Fibroblast of skin of back (primary cell): ENCODE data around the gene TEX261. TPM values are rescaled to one million over a fixed set of nuclear protein-coding genes. Genes with fewer than 3 reads are reported as not detected.
A peak's percentile ranks its signal among the peaks of the same experiment; 100 is the strongest.
"Not testable (repeated sequence)": the region's sequence is repeated elsewhere in the genome, so short reads cannot be mapped to it uniquely, and the experiment has no call there.

Experiments
- DNase-seq: peaks from one replicate; pipeline ENCODE4 v3.0.0-alpha.2; 2013
- polyA plus RNA-seq, 2 experiments: library from polyadenylated mRNA; unstranded; fragments of 120-200 nt; gene quantifications; one replicate each; pipeline ENCODE4 v1.2.1, GENCODE V29; 2013; ENCODE audit not compliant: insufficient read length in 2 of 2

Gene TEX261
- 74.9 TPM for polyA plus RNA-seq (2013, experiment 1 of 2; ENCODE audit: insufficient read length)
- 51.7 TPM for polyA plus RNA-seq (2013, experiment 2 of 2; ENCODE audit: insufficient read length)

- DNase-seq, result peak; percentile 86
Measured at GRCh38 chr2:70994699-70995425, at the start of gene TEX261. TEX261 (minus strand) TSS chr2:70994873; CDS start chr2:70994757, 116 bp downstream.

- no peak for DNase-seq
Measured at GRCh38 chr2:71043531-71044407, 49.1 kb upstream of the TEX261 start.

- DNase-seq, result no peak
Measured at GRCh38 chr2:71042287-71042686, 47.6 kb upstream of the TEX261 start.

- not testable (repeated sequence) for DNase-seq
Measured at GRCh38 chr2:71036296-71036695, 41.6 kb upstream of the TEX261 start.

- DNase-seq, result not testable (repeated sequence)
Measured at GRCh38 chr2:71023553-71024243, 29.0 kb upstream of the TEX261 start.

GRCh38 chr2:71021394-71021793 is 26.7 kb upstream of the TEX261 start:
- not testable (repeated sequence) for DNase-seq

GRCh38 chr2:71019989-71020388 is 25.3 kb upstream of the TEX261 start:
- not testable (repeated sequence) for DNase-seq

- no peak for DNase-seq
Measured at GRCh38 chr2:71018625-71019024, 24.0 kb upstream of the TEX261 start.

- DNase-seq, result not testable (repeated sequence)
Measured at GRCh38 chr2:71011786-71012185, 17.1 kb upstream of the TEX261 start.

- DNase-seq, result no peak
Measured at GRCh38 chr2:71008342-71008741, 13.7 kb upstream of the TEX261 start.

- DNase-seq, result no peak
Measured at GRCh38 chr2:71006955-71007799, 12.5 kb upstream of the TEX261 start.

- DNase-seq, result no peak
Measured at GRCh38 chr2:71006323-71006722, 11.7 kb upstream of the TEX261 start.

- DNase-seq, result no peak
Measured at GRCh38 chr2:71005271-71006202, 10.9 kb upstream of the TEX261 start.

- DNase-seq, result no peak
Measured at GRCh38 chr2:71004857-71005256, 10.2 kb upstream of the TEX261 start.

- no peak for DNase-seq
Measured at GRCh38 chr2:71003966-71004755, 9.5 kb upstream of the TEX261 start.

GRCh38 chr2:71003396-71003795 is 8.7 kb upstream of the TEX261 start:
- DNase-seq, result no peak

GRCh38 chr2:71001981-71002570 is 7.4 kb upstream of the TEX261 start:
- no peak for DNase-seq

- no peak for DNase-seq
Measured at GRCh38 chr2:71001592-71001927, 6.9 kb upstream of the TEX261 start.

GRCh38 chr2:71000780-71001591 is 6.3 kb upstream of the TEX261 start:
- DNase-seq, result peak; percentile 54
